GM12878 (cell line): ENCODE measurements around the gene PTCH2. TPM values are rescaled to one million over a fixed set of nuclear protein-coding genes. Genes with fewer than 3 reads are reported as not detected.

Experiments used
- ATAC-seq: fragments of 200-7000 bp; cut with Tn5 transposase; 3 replicates; pipeline ENCODE4 v1.9.1; 2020; ENCODE audit warnings: mild to moderate bottlenecking, moderate library complexity
- BruUV-seq: library from RNA; stranded (reverse); fragments of 400-500 nt; replicated peaks from 2 replicates; lab custom pipeline; 2021; lab: Mats Ljungman, UMichigan
- CTCF ChIA-PET: fragments of 300-600 bp; sonication (Branson Sonifier 250); formaldehyde crosslinking; extraction: SDS; loops from one replicate; lab custom pipeline; 2021; ENCODE audit warnings: inconsistent platforms; lab: Yijun Ruan, JAX
- POLR2A ChIA-PET: fragments of 350-600 bp; formaldehyde crosslinking; extraction: SDS; loops from one replicate; lab custom pipeline; 2021; ENCODE audit warnings: inconsistent platforms; lab: Charles Lee
- RAD21 ChIA-PET: fragments of 300-600 bp; sonication (Branson Sonifier 250); formaldehyde crosslinking; loops from one replicate; lab custom pipeline; 2023; ENCODE audit warnings: antibody characterized with exemption; ENCODE audit not compliant: unreplicated experiment; lab: Charles Lee
- SMC1A ChIA-PET: fragments of 300-600 bp; sonication (Branson Sonifier 250); formaldehyde crosslinking; loops from one replicate; lab custom pipeline; 2023; ENCODE audit not compliant: unreplicated experiment, uncharacterized antibody; lab: Charles Lee
- DNase-seq: peaks from one replicate; pipeline ENCODE4 v3.0.0-alpha.2; 2011; ENCODE audit warnings: low read depth, low spot score
- FAIRE-seq: peaks from 3 replicates; lab custom pipeline; 2011; peaks lifted over from hg19 to GRCh38; lab: Jason Lieb, UNC
- H2AFZ ChIP-seq: 2 replicates; pipeline ENCODE4 v1.6.0; 2011; ENCODE audit warnings: low read depth, low read length, control low read depth; ENCODE audit not compliant: control insufficient read depth
- H3K27ac ChIP-seq: 2 replicates; pipeline ENCODE4 v1.5.1; 2011; ENCODE audit warnings: control low read depth; ENCODE audit not compliant: control insufficient read depth, insufficient read depth
- H3K27me3 ChIP-seq, 2 experiments: replicated peaks in 1 of 2; 2 replicates each; pipeline versions ENCODE4 v1.6.0 to v1.6.1; 2011; ENCODE audit warnings: low read length in 1 of 2; ENCODE audit not compliant: control insufficient read depth in 2 of 2, insufficient read depth in 2 of 2
- H3K36me3 ChIP-seq, 2 experiments: 2 replicates each; pipeline ENCODE4 v1.5.1; 2011; ENCODE audit warnings: low read length in 1 of 2; ENCODE audit not compliant: control insufficient read depth in 2 of 2, insufficient read depth in 2 of 2
- H3K4me1 ChIP-seq: 2 replicates; pipeline ENCODE4 v1.6.1; 2011; ENCODE audit warnings: mild to moderate bottlenecking, low read length, moderate library complexity, mixed read lengths; ENCODE audit not compliant: control insufficient read depth, insufficient read depth
- H3K4me2 ChIP-seq: 2 replicates; pipeline ENCODE4 v1.6.0; 2011; ENCODE audit warnings: control low read depth; ENCODE audit not compliant: control insufficient read depth, insufficient read depth
- H3K4me3 ChIP-seq: fragments of 200-600 bp; sonication (generic); 2 replicates; pipeline ENCODE4 v1.5.1; 2016
- H3K79me2 ChIP-seq: 2 replicates; pipeline ENCODE4 v1.6.0; 2011; ENCODE audit warnings: low read length; ENCODE audit not compliant: control insufficient read depth, insufficient read depth
- H3K9ac ChIP-seq: 2 replicates; pipeline ENCODE4 v1.8.0; 2011; ENCODE audit warnings: low read length, control low read depth, mixed read lengths; ENCODE audit not compliant: control insufficient read depth, insufficient read depth
- H3K9me3 ChIP-seq: replicated peaks from 3 replicates; pipeline ENCODE4 v1.5.1; 2011; ENCODE audit warnings: mild to moderate bottlenecking, low read length; ENCODE audit not compliant: control insufficient read depth, insufficient read depth
- H4K20me1 ChIP-seq: 2 replicates; pipeline ENCODE4 v1.6.0; 2011; ENCODE audit not compliant: control insufficient read depth, insufficient read depth
- BCL11A ChIP-seq: IDR thresholded peaks from 2 replicates; pipeline ENCODE4 v1.6.1; 2011; ENCODE audit warnings: low read depth, low read length
- BMI1 ChIP-seq: fragments of 450-650 bp; IDR thresholded peaks from 2 replicates; pipeline ENCODE4 v1.6.1; 2016; ENCODE audit warnings: mild to moderate bottlenecking, moderate library complexity, borderline replicate concordance
- CBX5 ChIP-seq: sonication (generic); IDR thresholded peaks from 2 replicates; pipeline ENCODE4 v1.6.1; 2016; ENCODE audit warnings: low read depth, moderate library complexity, mild to moderate bottlenecking, inconsistent platforms
- ESRRA ChIP-seq: IDR thresholded peaks from 2 replicates; pipeline ENCODE4 v1.6.1; 2012; ENCODE audit warnings: mild to moderate bottlenecking, low read length, improper control_type of control experiment
- HSF1 ChIP-seq: fragments of 150-350 bp; IDR thresholded peaks from 2 replicates; pipeline ENCODE4 v1.6.1; 2014; ENCODE audit warnings: mild to moderate bottlenecking, low read depth, low read length
- NFXL1 ChIP-seq: fragments of 450-650 bp; IDR thresholded peaks from 2 replicates; pipeline ENCODE4 v1.6.1; 2017; ENCODE audit warnings: antibody characterized with exemption, mild to moderate bottlenecking, borderline replicate concordance
- NFYB ChIP-seq: IDR thresholded peaks from 2 replicates; pipeline ENCODE4 v1.6.1; 2011; ENCODE audit warnings: low read depth, mild to moderate bottlenecking, low read length, improper control_type of control experiment, moderate library complexity; ENCODE audit not compliant: insufficient read depth
- PAX5 ChIP-seq: IDR thresholded peaks from 2 replicates; pipeline ENCODE4 v1.6.1; 2011; ENCODE audit warnings: low read depth, low read length, borderline replicate concordance
- POLR2AphosphoS2 ChIP-seq: IDR thresholded peaks from 2 replicates; pipeline ENCODE4 v1.6.1; 2011; ENCODE audit warnings: low read depth, mild to moderate bottlenecking, low read length, improper control_type of control experiment, moderate library complexity
- RAD51 ChIP-seq: fragments of 450-650 bp; IDR thresholded peaks from 2 replicates; pipeline ENCODE4 v1.6.1; 2016; ENCODE audit warnings: moderate library complexity, mild to moderate bottlenecking, inconsistent platforms
- YY1 ChIP-seq: IDR thresholded peaks from 2 replicates; pipeline ENCODE4 v1.6.1; 2011; ENCODE audit warnings: low read depth, mild to moderate bottlenecking, low read length
- ZSCAN29 ChIP-seq: fragments of 450-650 bp; IDR thresholded peaks from 2 replicates; pipeline ENCODE4 v1.6.1; 2017; ENCODE audit warnings: mild to moderate bottlenecking, moderate library complexity
- WGBS: methylation state at CpG from one replicate; pipeline ENCODE4 v1.1.6; 2016; ENCODE audit warnings: low lambda C conversion rate; ENCODE audit not compliant: insufficient replicate concordance, insufficient coverage; ENCODE audit errors: missing lambda C conversion rate; 5-methylcytosine and 5-hydroxymethylcytosine counted together
- in situ Hi-C: fragments of 300-500 bp; cut with MboI; formaldehyde crosslinking; loops from 9 replicates; pipeline ENCODE4 v1.14.3; 2018; ENCODE audit warnings: mixed read lengths
- intact Hi-C: fragments of 100-400 bp; cut with micrococcal nuclease; formaldehyde crosslinking; loops from one replicate; pipeline ENCODE4 v1.14.2; 2022; ENCODE audit not compliant: unreplicated experiment
- polyA plus RNA-seq, 11 experiments: library from polyadenylated mRNA; depleted of rRNA in 4 of 11; unstranded in 6 of 11; stranded (reverse) in 5 of 11; fragments of >200 nt; fragmentation: Nextera tagmentation in 4 of 11; fragmentation: Illumina TruSeq in 1 of 11; extraction: Ambion mirVana in 4 of 11; extraction: Trizol in 1 of 11; gene quantifications; 1 replicate in 1 of 11; 2 replicates in 10 of 11; pipeline versions ENCODE4 v1.2.1 to v1.2.3, GENCODE V29; 2011 to 2016; ENCODE audit warnings: inconsistent platforms in 2 of 11, missing spikeins in 2 of 11, low read depth in 1 of 11
- total RNA-seq, 4 experiments: library from RNA; depleted of rRNA in 3 of 4; stranded (reverse); fragments of >200 nt in 3 of 4; fragmentation: Illumina TruSeq in 1 of 4; extraction: Trizol in 1 of 4; gene quantifications; 2 replicates each; pipeline versions ENCODE4 v1.2.1 to v1.2.3, GENCODE V29; 2013 to 2021
- TF ChIP-seq, protein P1 (sequence below): fragments of 450-650 bp; IDR thresholded peaks from 2 replicates; pipeline ENCODE4 v1.6.1; 2017; ENCODE audit warnings: mild to moderate bottlenecking, moderate library complexity

Gene PTCH2
- total and polyA plus RNA-seq, 10 of the 15 experiments (the other 5 are each of a cell fraction or from before 2014, with no cell fraction given), result 0.03 to 8.4 (median 0.10) TPM

DNA sequence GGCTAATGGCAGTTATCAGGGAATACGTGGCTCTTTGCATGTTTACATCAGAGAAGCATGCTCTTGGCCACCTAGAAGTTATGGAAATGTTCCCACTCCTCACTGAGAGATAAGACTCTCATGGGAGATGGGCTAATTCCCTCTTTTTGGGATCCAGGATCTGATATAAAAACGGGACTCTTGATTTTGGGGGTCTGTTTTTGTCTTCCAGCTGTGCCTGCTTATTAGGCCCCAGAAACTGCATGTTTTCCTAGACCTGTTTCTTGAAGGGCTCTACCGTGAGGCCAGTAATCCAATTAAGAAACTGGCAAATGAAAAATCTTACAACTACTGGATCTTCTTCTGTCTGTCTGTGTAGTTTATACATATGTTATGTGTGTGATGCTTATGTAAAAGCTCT lies 47.0 kb upstream of the PTCH2 start:
- ChIA-PET POLR2A (no interaction called here), SMC1A (interaction anchor here (0.8 to 1.0 kb wide), 2 partner anchors 20 to 387 kb away, joined by 4 read pairs; no protein-coding TSS in a partner anchor), RAD21 (no interaction called here), CTCF (interaction anchor here (0.7 kb wide), 1 partner anchor 138 kb away, joined by 3 read pairs; no protein-coding TSS in a partner anchor)
- BruUV-seq, result no TSS peak
- H3K9me3 ChIP-seq, result peaks cover 11% of the 10 kb centered on the region
- no peak overlapping the region for H3K4me3 ChIP-seq
- WGBS, result 77% methylated on average over 3 of the region's 3 CpGs
- no peaks in the 10 kb centered on the region for H4K20me1 ChIP-seq
- in situ Hi-C loops, result no loop called here
- ATAC-seq, result no peak
- H3K79me2 ChIP-seq, result no peaks in the 10 kb centered on the region
- H2AFZ ChIP-seq, result no peak overlapping the region
- no peak overlapping the region for H3K4me2 ChIP-seq
- H3K27me3 ChIP-seq, result no peaks in the 10 kb centered on the region
- intact Hi-C loops, result no loop called here
- no peak for DNase-seq
- TF ChIP-seq POLR2AphosphoS2, result no peak
- peak; percentile 72; the same call in 1 of the 2 replicates for TF ChIP-seq CBX5
- no peak for FAIRE-seq
- H3K4me1 ChIP-seq, result no peaks in the 10 kb centered on the region
- peaks cover 0 to 9% of the 10 kb centered on the region in 2 experiments for H3K36me3 ChIP-seq
- no peak overlapping the region for H3K9ac ChIP-seq
- no peak overlapping the region for H3K27ac ChIP-seq

GRCh38 chr1:44885406-44885805 lies 42.4 kb upstream of the PTCH2 start:
- ChIA-PET POLR2A (no interaction called here), CTCF (interaction anchor here (1.0 to 1.4 kb wide), 3 partner anchors 18 to 49 kb away, joined by 3 to 5 read pairs (median 4); no protein-coding TSS in a partner anchor), SMC1A (interaction anchor here (1.0 to 1.7 kb wide), 2 partner anchors 23 to 27 kb away, joined by 3 read pairs; no protein-coding TSS in a partner anchor), RAD21 (no interaction called here)
- H4K20me1 ChIP-seq, result no peaks in the 10 kb centered on the region
- DNase-seq (no peak), FAIRE-seq (no peak), ATAC-seq (no peak)
- peaks cover 14% of the 10 kb centered on the region for H3K9me3 ChIP-seq
- H3K4me2 ChIP-seq, result no peak overlapping the region
- no peak overlapping the region for H2AFZ ChIP-seq
- no peak overlapping the region for H3K27ac ChIP-seq
- H3K4me1 ChIP-seq, result no peaks in the 10 kb centered on the region
- H3K36me3 ChIP-seq, result peaks cover 4 to 8% of the 10 kb centered on the region in 2 experiments
- no peak overlapping the region for H3K4me3 ChIP-seq
- no TSS peak for BruUV-seq
- H3K79me2 ChIP-seq, result no peaks in the 10 kb centered on the region
- 90% methylated on average over 6 of the region's 6 CpGs for WGBS
- in situ Hi-C loops (no loop called here), intact Hi-C loops (no loop called here)
- H3K27me3 ChIP-seq, result no peaks in the 10 kb centered on the region
- no peak overlapping the region for H3K9ac ChIP-seq
- no peak for TF ChIP-seq ESRRA
- no peak for TF ChIP-seq BMI1
- no peak for TF ChIP-seq RAD51
- no peak for TF ChIP-seq ZSCAN29
- no peak for TF ChIP-seq PAX5
- no peak for TF ChIP-seq HSF1
- no peak for TF ChIP-seq BCL11A
- no peak for TF ChIP-seq NFYB
- TF ChIP-seq NFXL1, result no peak
- TF ChIP-seq, protein P1, sequence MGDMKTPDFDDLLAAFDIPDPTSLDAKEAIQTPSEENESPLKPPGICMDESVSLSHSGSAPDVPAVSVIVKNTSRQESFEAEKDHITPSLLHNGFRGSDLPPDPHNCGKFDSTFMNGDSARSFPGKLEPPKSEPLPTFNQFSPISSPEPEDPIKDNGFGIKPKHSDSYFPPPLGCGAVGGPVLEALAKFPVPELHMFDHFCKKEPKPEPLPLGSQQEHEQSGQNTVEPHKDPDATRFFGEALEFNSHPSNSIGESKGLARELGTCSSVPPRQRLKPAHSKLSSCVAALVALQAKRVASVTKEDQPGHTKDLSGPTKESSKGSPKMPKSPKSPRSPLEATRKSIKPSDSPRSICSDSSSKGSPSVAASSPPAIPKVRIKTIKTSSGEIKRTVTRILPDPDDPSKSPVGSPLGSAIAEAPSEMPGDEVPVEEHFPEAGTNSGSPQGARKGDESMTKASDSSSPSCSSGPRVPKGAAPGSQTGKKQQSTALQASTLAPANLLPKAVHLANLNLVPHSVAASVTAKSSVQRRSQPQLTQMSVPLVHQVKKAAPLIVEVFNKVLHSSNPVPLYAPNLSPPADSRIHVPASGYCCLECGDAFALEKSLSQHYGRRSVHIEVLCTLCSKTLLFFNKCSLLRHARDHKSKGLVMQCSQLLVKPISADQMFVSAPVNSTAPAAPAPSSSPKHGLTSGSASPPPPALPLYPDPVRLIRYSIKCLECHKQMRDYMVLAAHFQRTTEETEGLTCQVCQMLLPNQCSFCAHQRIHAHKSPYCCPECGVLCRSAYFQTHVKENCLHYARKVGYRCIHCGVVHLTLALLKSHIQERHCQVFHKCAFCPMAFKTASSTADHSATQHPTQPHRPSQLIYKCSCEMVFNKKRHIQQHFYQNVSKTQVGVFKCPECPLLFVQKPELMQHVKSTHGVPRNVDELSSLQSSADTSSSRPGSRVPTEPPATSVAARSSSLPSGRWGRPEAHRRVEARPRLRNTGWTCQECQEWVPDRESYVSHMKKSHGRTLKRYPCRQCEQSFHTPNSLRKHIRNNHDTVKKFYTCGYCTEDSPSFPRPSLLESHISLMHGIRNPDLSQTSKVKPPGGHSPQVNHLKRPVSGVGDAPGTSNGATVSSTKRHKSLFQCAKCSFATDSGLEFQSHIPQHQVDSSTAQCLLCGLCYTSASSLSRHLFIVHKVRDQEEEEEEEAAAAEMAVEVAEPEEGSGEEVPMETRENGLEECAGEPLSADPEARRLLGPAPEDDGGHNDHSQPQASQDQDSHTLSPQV, result no peak
- no peak for TF ChIP-seq YY1
